HFFc6 (cell line): ENCODE data around the gene DCTN2. TPM values are rescaled to one million over a fixed set of nuclear protein-coding genes. Genes with fewer than 3 reads are reported as not detected.
"Not testable (repeated sequence)": the region's sequence is repeated elsewhere in the genome, so short reads cannot be mapped to it uniquely, and the experiment has no call there.

Source experiments
- DNase-seq: peaks from one replicate; pipeline ENCODE4 v3.0.0-alpha.2; 2018
- H3K27ac Mint-ChIP-seq: 2 replicates; pipeline ENCODE4 v1.8.0; 2020; ENCODE audit warnings: mild to moderate bottlenecking, mixed read lengths
- H3K27me3 Mint-ChIP-seq: 2 replicates; pipeline ENCODE4 v1.8.0; 2021; ENCODE audit warnings: mild to moderate bottlenecking, moderate library complexity, mixed read lengths; ENCODE audit not compliant: insufficient read depth
- H3K36me3 Mint-ChIP-seq: 2 replicates; pipeline ENCODE4 v1.8.0; 2021; ENCODE audit warnings: low read depth, mixed read lengths
- H3K4me1 Mint-ChIP-seq: 2 replicates; pipeline ENCODE4 v1.8.0; 2020; ENCODE audit warnings: low read depth, mixed read lengths
- H3K4me3 Mint-ChIP-seq: 2 replicates; pipeline ENCODE4 v1.8.0; 2020; ENCODE audit warnings: mild to moderate bottlenecking, moderate library complexity, mixed read lengths
- H3K9me3 Mint-ChIP-seq: 2 replicates; pipeline ENCODE4 v1.8.0; 2020; ENCODE audit warnings: mild to moderate bottlenecking, mixed read lengths
- CTCF ChIP-seq: fragments of 200-600 bp; sonication (generic); IDR thresholded peaks from 2 replicates; pipeline ENCODE4 v1.5.0; 2021; ENCODE audit warnings: antibody characterized with exemption, mild to moderate bottlenecking
- total RNA-seq, 6 experiments: library from RNA; stranded (reverse); fragmentation: NEBNext Ultra II Directional; extraction: Animal tissue kit (Norgen Biotek cat#: 25700); gene quantifications; 2 replicates in 1 of 6; 3 replicates in 5 of 6; pipeline ENCODE4 v1.2.3, GENCODE V29; 2021

The DCTN2 gene
- total RNA-seq, 6 experiments from 2014 or later, result 110 to 123 (median 116) TPM

- H3K4me1 Mint-ChIP-seq, result no peaks in the 10 kb centered on the region
- TF ChIP-seq CTCF, result no peak
- no peaks in the 10 kb centered on the region for H3K9me3 Mint-ChIP-seq
- no peak overlapping the region for H3K4me3 Mint-ChIP-seq
- DNase-seq, result no peak
- H3K36me3 Mint-ChIP-seq, result no peaks in the 10 kb centered on the region
- H3K27ac Mint-ChIP-seq, result no peak overlapping the region
- peaks cover 12% of the 10 kb centered on the region for H3K27me3 Mint-ChIP-seq
These were observed 21.8 kb upstream of the DCTN2 start for GRCh38 chr12:57568838-57569237.

DNA sequence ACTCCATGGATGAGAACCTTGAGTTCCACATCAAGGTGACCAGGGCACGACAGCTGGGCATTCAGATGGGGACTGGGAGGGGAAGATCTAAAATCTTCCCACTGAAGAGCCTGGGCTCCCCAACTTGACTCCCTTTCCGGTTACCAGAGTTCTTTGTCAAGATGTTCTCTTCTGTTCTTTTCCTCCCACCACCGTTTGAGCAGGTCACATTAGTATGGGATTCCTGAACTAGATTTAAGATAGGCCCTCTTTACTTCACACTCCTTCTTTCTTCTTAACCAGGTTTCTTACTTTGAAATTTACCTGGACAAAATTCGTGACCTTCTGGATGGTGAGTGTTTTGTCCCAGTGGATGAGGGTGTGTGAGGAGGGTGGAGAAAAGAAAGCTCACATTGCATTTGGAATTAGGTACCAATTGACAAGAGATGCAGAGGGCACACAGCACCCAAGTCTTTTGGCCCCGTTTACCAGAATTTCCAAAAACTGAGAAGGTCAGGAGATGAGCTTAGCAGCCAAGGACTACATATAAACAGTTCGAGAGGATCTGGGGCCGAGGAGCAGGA lies 17.3 kb upstream of the DCTN2 start:
- DNase-seq, result no peak
- Mint-ChIP-seq H3K9me3 (no peaks in the 10 kb centered on the region), H3K27me3 (peaks cover 7% of the 10 kb centered on the region; the same call in 1 of the 2 replicates), H3K36me3 (no peaks in the 10 kb centered on the region), H3K4me1 (peaks cover 10% of the 10 kb centered on the region; the same call in 1 of the 2 replicates), H3K27ac (no peak overlapping the region), H3K4me3 (no peak overlapping the region)
- TF ChIP-seq CTCF, result no peak

DNA sequence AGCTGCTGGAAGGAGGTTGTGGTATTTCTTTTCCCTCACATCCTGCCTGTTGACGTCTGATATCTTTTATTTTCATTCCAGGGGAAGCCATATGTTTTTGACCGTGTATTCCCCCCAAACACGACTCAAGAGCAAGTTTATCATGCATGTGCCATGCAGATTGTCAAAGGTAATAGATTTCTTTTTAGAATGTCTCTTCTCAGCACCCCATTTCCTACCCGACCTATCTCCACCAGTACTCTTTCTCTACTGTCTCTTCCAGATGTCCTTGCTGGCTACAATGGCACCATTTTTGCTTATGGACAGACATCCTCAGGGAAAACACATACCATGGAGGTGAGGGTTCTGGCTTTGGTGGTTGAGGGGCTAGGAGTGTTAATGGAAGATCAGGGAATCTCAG lies 16.4 kb upstream of the DCTN2 start:
- no peak for DNase-seq
- Mint-ChIP-seq H3K27me3 (peaks cover 6% of the 10 kb centered on the region; the same call in 1 of the 2 replicates), H3K4me1 (peaks cover 10% of the 10 kb centered on the region; the same call in 1 of the 2 replicates), H3K9me3 (no peaks in the 10 kb centered on the region), H3K27ac (no peak overlapping the region), H3K4me3 (no peak overlapping the region), H3K36me3 (no peaks in the 10 kb centered on the region)
- TF ChIP-seq CTCF, result no peak

GRCh38 chr12:57561117-57561516 lies 14.1 kb upstream of the DCTN2 start:
- H3K9me3 Mint-ChIP-seq, H3K27me3 Mint-ChIP-seq, H3K4me3 Mint-ChIP-seq, H3K27ac Mint-ChIP-seq, H3K36me3 Mint-ChIP-seq: not testable (repeated sequence)
- peaks cover 10% of the 10 kb centered on the region; the same call in 1 of the 2 replicates for H3K4me1 Mint-ChIP-seq
- DNase-seq, result peak; percentile 10

DNA sequence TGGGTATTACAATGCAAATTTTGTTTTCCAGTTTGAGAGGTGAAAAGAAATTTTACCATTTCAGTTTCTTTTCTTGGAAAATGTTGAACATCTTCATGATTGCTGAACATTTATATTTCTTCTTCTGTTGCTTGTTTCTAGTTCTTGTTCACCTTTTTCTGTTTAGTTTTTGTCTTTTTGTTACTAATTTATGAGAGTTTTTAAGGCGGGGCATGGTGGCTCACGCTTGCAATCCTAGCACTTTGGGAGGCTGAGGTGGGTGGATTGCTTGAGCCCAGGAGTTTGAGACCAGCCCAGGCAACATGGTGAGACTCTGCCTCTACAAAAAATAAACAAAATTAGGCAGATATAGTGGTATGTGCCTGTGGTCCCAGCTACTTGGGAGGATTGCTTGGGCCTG lies 13.5 kb upstream of the DCTN2 start:
- Mint-ChIP-seq H3K27me3 (peaks cover 7% of the 10 kb centered on the region; the same call in 1 of the 2 replicates), H3K4me3 (no peak overlapping the region), H3K9me3 (no peaks in the 10 kb centered on the region), H3K4me1 (peaks cover 10% of the 10 kb centered on the region; the same call in 1 of the 2 replicates), H3K36me3 (no peaks in the 10 kb centered on the region), H3K27ac (no peak overlapping the region)
- DNase-seq, result no peak
- no peak for TF ChIP-seq CTCF

DNA sequence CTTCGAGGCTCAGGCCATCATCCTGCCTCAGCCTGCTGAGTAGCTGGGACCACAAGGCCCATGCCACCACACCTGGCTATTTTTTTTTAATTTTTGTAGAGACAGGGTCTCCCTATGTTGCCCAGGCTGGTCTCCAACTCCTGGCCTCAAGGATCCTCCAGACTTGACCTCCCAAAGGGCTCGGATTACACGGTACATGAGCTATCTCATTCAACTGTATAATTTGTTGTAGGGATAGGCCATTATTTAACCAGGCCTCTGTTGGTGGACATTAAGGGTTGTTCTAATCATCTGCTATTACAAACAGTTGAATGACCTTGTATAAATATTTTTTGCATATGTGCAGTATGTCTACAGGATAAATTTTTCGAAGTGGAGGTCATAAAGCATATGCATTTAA lies 11.9 kb upstream of the DCTN2 start:
- no peaks in the 10 kb centered on the region for H3K36me3 Mint-ChIP-seq
- H3K9me3 Mint-ChIP-seq, result no peaks in the 10 kb centered on the region
- DNase-seq, result no peak
- H3K27me3 Mint-ChIP-seq, result peaks cover 5% of the 10 kb centered on the region
- no peak overlapping the region for H3K27ac Mint-ChIP-seq
- no peak overlapping the region for H3K4me3 Mint-ChIP-seq
- H3K4me1 Mint-ChIP-seq, result peaks cover 10% of the 10 kb centered on the region; the same call in 1 of the 2 replicates
- TF ChIP-seq CTCF, result no peak
